Uterus (tissue), 2 donors: ENCODE results near the gene RICTOR.

Experiments used
- CTCF ChIP-seq, 4 experiments: fragments of 200-600 bp in 2 of 4; fragments of 450-650 bp in 2 of 4; sonication (generic) in 2 of 4; IDR thresholded peaks; one replicate each; pipeline ENCODE4 v1.5.1; 2016 to 2019; ENCODE audit warnings: antibody characterized with exemption in 4 of 4, mild to moderate bottlenecking in 2 of 4, moderate library complexity in 1 of 4
- POLR2A ChIP-seq, 2 donors: fragments of 450-650 bp; IDR thresholded peaks; one replicate each; pipeline ENCODE4 v1.6.1; 2016; ENCODE audit warnings: antibody characterized with exemption in 2 of 2, mild to moderate bottlenecking in 1 of 2, moderate library complexity in 1 of 2

GRCh38 chr5:39091940-39092580 is 17.9 kb upstream of the RICTOR start:
- TF ChIP-seq POLR2A (IDR thresholded peaks at IDR 0.05) = no peak
- no peak for TF ChIP-seq CTCF (IDR thresholded peaks at IDR 0.05)
